Upper lobe of left lung (tissue), 4 donors: Measurements from ENCODE around the gene UNC13C.

ENCODE experiments used
- EP300 ChIP-seq, 4 donors: sonication (generic); formaldehyde crosslinking; IDR thresholded peaks; one replicate each; pipeline ENCODE4 v1.5.1; 2017; ENCODE audit warnings: antibody characterized with exemption in 4 of 4, control low read depth in 2 of 4
- POLR2A ChIP-seq, 4 donors: fragments of 450-650 bp; IDR thresholded peaks; one replicate each; pipeline ENCODE4 v1.5.1; 2016 to 2017; ENCODE audit warnings: antibody characterized with exemption in 4 of 4, mild to moderate bottlenecking in 2 of 4
- POLR2AphosphoS5 ChIP-seq, 2 donors: sonication (generic); formaldehyde crosslinking; IDR thresholded peaks; one replicate each; pipeline ENCODE4 v1.5.1; 2017; ENCODE audit warnings: antibody characterized with exemption in 2 of 2
- TF ChIP-seq, protein P1 (sequence below), 6 experiments: fragments of 450-650 bp in 4 of 6; fragments of 200-600 bp in 2 of 6; sonication (generic) in 2 of 6; IDR thresholded peaks; one replicate each; pipeline ENCODE4 v1.5.1; 2016 to 2019; ENCODE audit warnings: antibody characterized with exemption in 6 of 6

DNA sequence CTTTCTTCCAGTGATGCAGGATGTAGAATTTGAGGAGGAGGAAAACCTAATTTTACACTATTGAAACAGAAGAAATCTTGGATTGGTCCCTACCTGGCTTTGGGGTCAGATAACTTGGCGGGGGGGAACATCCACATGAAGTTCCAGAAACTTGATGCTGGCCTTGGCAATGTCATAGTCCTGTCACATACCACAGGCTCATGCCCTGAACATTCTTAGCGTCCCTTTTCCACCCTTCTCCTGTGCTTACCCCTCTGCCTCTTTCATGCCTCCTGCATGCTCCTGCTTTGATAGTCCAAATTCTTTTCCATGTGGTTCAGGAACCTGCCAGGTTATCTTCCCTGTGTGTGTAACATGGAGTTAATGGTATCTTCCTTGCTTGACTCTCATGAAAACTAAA is 110.6 kb downstream of the UNC13C start:
- TF ChIP-seq, protein P1, sequence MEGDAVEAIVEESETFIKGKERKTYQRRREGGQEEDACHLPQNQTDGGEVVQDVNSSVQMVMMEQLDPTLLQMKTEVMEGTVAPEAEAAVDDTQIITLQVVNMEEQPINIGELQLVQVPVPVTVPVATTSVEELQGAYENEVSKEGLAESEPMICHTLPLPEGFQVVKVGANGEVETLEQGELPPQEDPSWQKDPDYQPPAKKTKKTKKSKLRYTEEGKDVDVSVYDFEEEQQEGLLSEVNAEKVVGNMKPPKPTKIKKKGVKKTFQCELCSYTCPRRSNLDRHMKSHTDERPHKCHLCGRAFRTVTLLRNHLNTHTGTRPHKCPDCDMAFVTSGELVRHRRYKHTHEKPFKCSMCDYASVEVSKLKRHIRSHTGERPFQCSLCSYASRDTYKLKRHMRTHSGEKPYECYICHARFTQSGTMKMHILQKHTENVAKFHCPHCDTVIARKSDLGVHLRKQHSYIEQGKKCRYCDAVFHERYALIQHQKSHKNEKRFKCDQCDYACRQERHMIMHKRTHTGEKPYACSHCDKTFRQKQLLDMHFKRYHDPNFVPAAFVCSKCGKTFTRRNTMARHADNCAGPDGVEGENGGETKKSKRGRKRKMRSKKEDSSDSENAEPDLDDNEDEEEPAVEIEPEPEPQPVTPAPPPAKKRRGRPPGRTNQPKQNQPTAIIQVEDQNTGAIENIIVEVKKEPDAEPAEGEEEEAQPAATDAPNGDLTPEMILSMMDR (IDR thresholded peaks at IDR 0.05): no peak
- TF ChIP-seq POLR2A (IDR thresholded peaks at IDR 0.05) (no peak), POLR2AphosphoS5 (IDR thresholded peaks at IDR 0.05) (no peak), EP300 (IDR thresholded peaks at IDR 0.05) (no peak)
